SK-N-SH (cell line): ENCODE measurements around the gene DOCK10. TPM values are rescaled to one million over a fixed set of nuclear protein-coding genes. Genes with fewer than 3 reads are reported as not detected.
A peak's percentile ranks its signal among the peaks of the same experiment; 100 is the strongest.

Source experiments
- CTCF ChIA-PET: fragments of 300-600, 350-600 bp; formaldehyde crosslinking; extraction: SDS; loops from one replicate; lab custom pipeline; 2021; lab: Yijun Ruan, JAX
- POLR2A ChIA-PET: fragments of 350-600 bp; sonication (Branson Sonifier 250); formaldehyde crosslinking; extraction: SDS; loops from one replicate; lab custom pipeline; 2020; ENCODE audit warnings: antibody characterized with exemption, inconsistent platforms; lab: Yijun Ruan, JAX
- DNase-seq: peaks from one replicate; pipeline ENCODE4 v3.0.0; 2012
- H2AFZ ChIP-seq: fragments of 200-600 bp; sonication (generic); 2 replicates; pipeline ENCODE4 v1.8.1; 2016; ENCODE audit warnings: antibody characterized with exemption, mild to moderate bottlenecking, low read depth
- H3F3A ChIP-seq: fragments of 200-600 bp; sonication (generic); replicated peaks from 2 replicates; pipeline ENCODE3; 2016; ENCODE audit warnings: antibody characterized with exemption, mild to moderate bottlenecking; ENCODE audit not compliant: insufficient read depth
- H3K27ac ChIP-seq, 2 experiments: fragments of 200-500 bp in 1 of 2; fragments of 200-600 bp in 1 of 2; sonication (Bioruptor generic) in 1 of 2; sonication (generic), shearing (Covaris generic) in 1 of 2; 2 replicates each; pipeline versions ENCODE4 v1.5.1 to v1.6.1; 2014 to 2016; ENCODE audit warnings: low read depth in 2 of 2, inconsistent platforms in 1 of 2, low read length in 1 of 2, mild to moderate bottlenecking in 1 of 2, mixed read lengths in 1 of 2
- H3K27me3 ChIP-seq: fragments of 200-600 bp; sonication (generic), shearing (Covaris generic); 2 replicates; pipeline ENCODE4 v1.6.1; 2016; ENCODE audit warnings: mixed run types; ENCODE audit not compliant: insufficient read depth
- H3K36me3 ChIP-seq, 2 experiments: fragments of 200-500 bp in 1 of 2; fragments of 200-600 bp in 1 of 2; sonication (Bioruptor generic) in 1 of 2; sonication (generic) in 1 of 2; replicated peaks in 1 of 2; 2 replicates each; pipeline versions ENCODE3 to v1.5.1; 2014 to 2016; ENCODE audit warnings: low read length in 1 of 2, mild to moderate bottlenecking in 1 of 2; ENCODE audit not compliant: insufficient read depth in 2 of 2, control insufficient read depth in 1 of 2
- H3K4me1 ChIP-seq, 2 experiments: fragments of 200-500 bp in 1 of 2; fragments of 200-600 bp in 1 of 2; sonication (Bioruptor generic) in 1 of 2; sonication (generic), shearing (Covaris generic) in 1 of 2; 2 replicates each; pipeline versions ENCODE4 v1.5.1 to v1.6.1; 2014 to 2016; ENCODE audit warnings: low read depth in 1 of 2, low read length in 1 of 2, mixed run types in 1 of 2; ENCODE audit not compliant: insufficient read depth in 2 of 2, control insufficient read depth in 1 of 2
- H3K4me2 ChIP-seq: fragments of 200-600 bp; sonication (generic), shearing (Covaris generic); 2 replicates; pipeline ENCODE4 v1.6.1; 2017; ENCODE audit warnings: mixed run types
- H3K4me3 ChIP-seq, 2 experiments: fragments of 200-500 bp in 1 of 2; fragments of 200-600 bp in 1 of 2; sonication (Bioruptor generic) in 1 of 2; sonication (generic), shearing (Covaris generic) in 1 of 2; 2 replicates each; pipeline versions ENCODE4 v1.5.1 to v1.8.1; 2014 to 2016; ENCODE audit warnings: low read depth in 2 of 2, inconsistent platforms in 1 of 2, low read length in 1 of 2, mild to moderate bottlenecking in 1 of 2, mixed read lengths in 1 of 2, moderate library complexity in 1 of 2
- H3K79me2 ChIP-seq: fragments of 200-600 bp; sonication (generic); 2 replicates; pipeline ENCODE4 v1.8.1; 2017; ENCODE audit warnings: mild to moderate bottlenecking; ENCODE audit not compliant: insufficient read depth
- H3K9ac ChIP-seq: fragments of 200-600 bp; sonication (generic); 2 replicates; pipeline ENCODE4 v1.6.1; 2017; ENCODE audit warnings: mixed run types
- H3K9me2 ChIP-seq: fragments of 200-600 bp; sonication (generic); 2 replicates; pipeline ENCODE4 v1.6.1; 2017; ENCODE audit warnings: mixed run types
- H3K9me3 ChIP-seq: fragments of 200-600 bp; sonication (generic); 2 replicates; pipeline ENCODE4 v1.6.1; 2017; ENCODE audit warnings: mixed run types, mild to moderate bottlenecking, moderate library complexity
- H4K20me1 ChIP-seq: fragments of 200-600 bp; sonication (generic); 2 replicates; pipeline ENCODE4 v1.6.1; 2017; ENCODE audit warnings: mild to moderate bottlenecking, mixed run types; ENCODE audit not compliant: insufficient read depth
- CHD2 ChIP-seq: fragments of 150-350 bp; IDR thresholded peaks from 2 replicates; pipeline ENCODE4 v1.6.1; 2018; ENCODE audit warnings: low read length; ENCODE audit not compliant: partially characterized antibody
- ELF1 ChIP-seq: IDR thresholded peaks from 2 replicates; pipeline ENCODE4 v1.4.0; 2012
- FOSL2 ChIP-seq: IDR thresholded peaks from 2 replicates; pipeline ENCODE4 v1.4.0; 2012; ENCODE audit warnings: low read depth, mild to moderate bottlenecking, moderate library complexity, borderline replicate concordance
- FOXM1 ChIP-seq: IDR thresholded peaks from 2 replicates; pipeline ENCODE4 v1.4.0; 2012; ENCODE audit warnings: low read depth, mild to moderate bottlenecking
- GABPA ChIP-seq: IDR thresholded peaks from 2 replicates; pipeline ENCODE4 v1.4.0; 2012; ENCODE audit warnings: low read depth, mild to moderate bottlenecking
- GATA2 ChIP-seq: sonication (generic); formaldehyde crosslinking; IDR thresholded peaks from 2 replicates; pipeline ENCODE4 v1.5.0; 2020; ENCODE audit warnings: mild to moderate bottlenecking, missing genetic modification reagents
- JUND ChIP-seq: IDR thresholded peaks from 2 replicates; pipeline ENCODE4 v1.4.0; 2012
- MEF2A ChIP-seq: IDR thresholded peaks from 2 replicates; pipeline ENCODE4 v1.4.0; 2012; ENCODE audit warnings: low read depth, borderline replicate concordance
- NFIC ChIP-seq: IDR thresholded peaks from 2 replicates; pipeline ENCODE4 v1.4.0; 2012; ENCODE audit warnings: borderline replicate concordance
- RAD21 ChIP-seq: IDR thresholded peaks from 2 replicates; pipeline ENCODE4 v1.6.1; 2012; ENCODE audit warnings: mild to moderate bottlenecking, low read length
- RCOR1 ChIP-seq: fragments of 150-350 bp; IDR thresholded peaks from 2 replicates; pipeline ENCODE4 v1.6.1; 2017; ENCODE audit warnings: antibody characterized with exemption, low read length
- RXRA ChIP-seq: IDR thresholded peaks from 2 replicates; pipeline ENCODE4 v1.4.0; 2012; ENCODE audit warnings: low read depth, mild to moderate bottlenecking, borderline replicate concordance
- SIN3A ChIP-seq: IDR thresholded peaks from 2 replicates; pipeline ENCODE4 v1.6.1; 2012; ENCODE audit warnings: low read depth, mild to moderate bottlenecking, low read length, moderate library complexity, borderline replicate concordance
- SMC3 ChIP-seq: IDR thresholded peaks from 2 replicates; pipeline ENCODE4 v1.6.1; 2012; ENCODE audit warnings: low read depth, low read length, improper control_type of control experiment
- TAF1 ChIP-seq: IDR thresholded peaks from 2 replicates; pipeline ENCODE4 v1.6.1; 2012; ENCODE audit warnings: low read depth, mild to moderate bottlenecking, low read length, moderate library complexity, borderline replicate concordance
- TCF12 ChIP-seq: IDR thresholded peaks from 2 replicates; pipeline ENCODE4 v1.4.0; 2012
- TEAD4 ChIP-seq: IDR thresholded peaks from 2 replicates; pipeline ENCODE4 v1.4.0; 2012; ENCODE audit warnings: mild to moderate bottlenecking, borderline replicate concordance; ENCODE audit not compliant: insufficient read depth
- YY1 ChIP-seq: IDR thresholded peaks from 2 replicates; pipeline ENCODE4 v1.4.0; 2012; ENCODE audit warnings: low read depth, mild to moderate bottlenecking
- whole genome bisulfite sequencing: methylation state at CpG from one replicate; pipeline ENCODE4 v1.1.6; 2017; ENCODE audit warnings: low lambda C conversion rate; 5-methylcytosine and 5-hydroxymethylcytosine counted together
- polyA plus RNA-seq, 3 experiments: library from polyadenylated mRNA; depleted of rRNA; stranded (reverse); fragments of >200 nt; gene quantifications; 2 replicates each; pipeline ENCODE4 v1.2.3, GENCODE V29; 2012
- TF ChIP-seq, protein P1 (sequence below): IDR thresholded peaks from 2 replicates; pipeline ENCODE4 v1.4.0; 2012; ENCODE audit warnings: low read depth, borderline replicate concordance
- TF ChIP-seq, protein P2 (sequence below): fragments of 150-350 bp; IDR thresholded peaks from 2 replicates; pipeline ENCODE4 v1.6.1; 2016; ENCODE audit warnings: mild to moderate bottlenecking, low read depth, low read length
- TF ChIP-seq, protein P3 (sequence below): IDR thresholded peaks from 2 replicates; pipeline ENCODE4; 2012
- TF ChIP-seq, protein P4 (sequence below): fragments of 200-600 bp; sonication (generic); IDR thresholded peaks from 2 replicates; pipeline ENCODE4 v1.6.1; 2017; ENCODE audit warnings: antibody characterized with exemption, mild to moderate bottlenecking, moderate library complexity

DOCK10 gene
- polyA plus RNA-seq, 1 of the 3 experiments (the other 2 are of a cell fraction): 24.1 TPM

DNA sequence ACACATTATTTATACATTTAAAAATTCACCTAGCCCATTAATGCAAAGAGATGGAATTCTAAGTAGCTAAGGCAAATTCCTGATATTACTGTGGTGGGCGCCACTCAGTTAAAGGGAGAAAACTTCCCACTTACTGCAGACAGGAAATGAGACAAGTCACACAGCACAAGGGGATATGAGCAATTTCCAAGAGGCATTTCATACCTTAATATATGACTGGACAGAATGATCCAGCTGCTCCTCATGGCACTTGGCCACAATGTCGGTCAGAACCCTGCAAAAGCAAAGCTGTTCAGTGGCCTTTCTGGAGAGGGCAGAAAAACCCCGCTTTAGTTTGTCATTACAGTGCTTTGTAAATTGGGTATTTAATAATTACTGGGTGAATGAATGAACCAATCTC is 204.7 kb downstream of the DOCK10 start (continued):
- TF ChIP-seq GATA2 (CRISPR knock-in tag) (no peak), SIN3A (no peak), RXRA (peak; percentile 18; the same call in 1 of the 2 replicates), FOXM1 (0 out of 2 replicates have a peak, but pooled peaks have one; percentile 49), GABPA (no peak), YY1 (no peak), ELF1 (no peak), RAD21 (no peak)
- TF ChIP-seq, protein P1, sequence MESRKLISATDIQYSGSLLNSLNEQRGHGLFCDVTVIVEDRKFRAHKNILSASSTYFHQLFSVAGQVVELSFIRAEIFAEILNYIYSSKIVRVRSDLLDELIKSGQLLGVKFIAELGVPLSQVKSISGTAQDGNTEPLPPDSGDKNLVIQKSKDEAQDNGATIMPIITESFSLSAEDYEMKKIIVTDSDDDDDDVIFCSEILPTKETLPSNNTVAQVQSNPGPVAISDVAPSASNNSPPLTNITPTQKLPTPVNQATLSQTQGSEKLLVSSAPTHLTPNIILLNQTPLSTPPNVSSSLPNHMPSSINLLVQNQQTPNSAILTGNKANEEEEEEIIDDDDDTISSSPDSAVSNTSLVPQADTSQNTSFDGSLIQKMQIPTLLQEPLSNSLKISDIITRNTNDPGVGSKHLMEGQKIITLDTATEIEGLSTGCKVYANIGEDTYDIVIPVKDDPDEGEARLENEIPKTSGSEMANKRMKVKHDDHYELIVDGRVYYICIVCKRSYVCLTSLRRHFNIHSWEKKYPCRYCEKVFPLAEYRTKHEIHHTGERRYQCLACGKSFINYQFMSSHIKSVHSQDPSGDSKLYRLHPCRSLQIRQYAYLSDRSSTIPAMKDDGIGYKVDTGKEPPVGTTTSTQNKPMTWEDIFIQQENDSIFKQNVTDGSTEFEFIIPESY: peak; percentile 41; the same call in 1 of the 2 replicates

DNA sequence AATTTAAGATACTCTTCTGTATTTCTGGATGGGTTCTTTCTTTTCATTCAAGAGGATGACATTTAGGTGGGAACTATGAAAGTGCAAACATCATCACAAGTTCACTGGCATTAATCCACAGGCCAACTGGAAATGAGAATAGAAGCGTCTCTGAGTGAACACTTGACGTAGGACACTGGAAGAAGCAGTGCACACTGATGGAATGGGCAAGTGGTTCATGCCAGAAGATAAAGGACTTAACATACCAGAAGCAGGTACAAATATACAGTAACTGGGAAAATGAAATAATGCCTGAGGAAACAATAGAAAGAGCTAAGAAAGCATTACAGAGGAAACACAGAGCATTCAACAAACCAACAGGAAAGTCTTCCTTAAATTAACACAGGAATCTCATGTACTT is 205.2 kb downstream of the DOCK10 start:
- ChIA-PET POLR2A (no interaction called here), CTCF (no interaction called here)
- no peaks in the 10 kb centered on the region for H3K9me2 ChIP-seq
- no peak for TF ChIP-seq TAF1
- H3K27ac ChIP-seq: peak overlapping the region; percentile 16 to 63; a peak in 3 of 4 replicates
- no peaks in the 10 kb centered on the region for H3K79me2 ChIP-seq
- H4K20me1 ChIP-seq: no peaks in the 10 kb centered on the region
- H3K4me3 ChIP-seq: no peak overlapping the region
- peaks cover 2 to 18% of the 10 kb centered on the region in 2 experiments; a peak in 3 of 4 replicates for H3K4me1 ChIP-seq
- H3F3A ChIP-seq: peaks cover 37% of the 10 kb centered on the region
- no peak for DNase-seq
- no peak overlapping the region for H3K4me2 ChIP-seq
- no peak overlapping the region for H2AFZ ChIP-seq
- H3K36me3 ChIP-seq: peaks cover 7 to 61% of the 10 kb centered on the region in 2 experiments
- no peak overlapping the region for H3K9ac ChIP-seq
- WGBS: 92% methylated on average over 2 of the region's 2 CpGs
- no peaks in the 10 kb centered on the region for H3K9me3 ChIP-seq
- no peaks in the 10 kb centered on the region for H3K27me3 ChIP-seq

DNA sequence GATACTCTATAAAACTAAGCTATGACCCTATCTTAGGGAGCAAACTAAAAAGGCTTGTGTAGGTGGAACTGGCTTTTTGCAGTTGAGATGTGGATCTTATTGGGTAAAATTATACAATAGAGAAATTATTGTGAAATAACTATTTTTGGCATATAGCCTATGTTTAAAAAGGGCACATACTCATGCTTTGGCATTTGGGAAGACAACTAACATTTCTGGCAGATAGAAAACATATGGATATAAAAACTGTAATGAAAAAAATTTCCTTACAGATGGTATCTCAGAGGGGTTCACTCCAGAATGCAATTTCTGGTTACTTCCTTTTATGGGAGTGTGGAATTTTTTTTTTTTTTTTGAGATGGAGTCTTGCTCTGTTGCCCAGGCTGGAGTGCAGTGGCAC is 206.0 kb downstream of the DOCK10 start:
- Histone ChIP-seq H3F3A (peaks cover 37% of the 10 kb centered on the region), H3K79me2 (no peaks in the 10 kb centered on the region), H3K9ac (no peak overlapping the region), H3K4me1 (peaks cover 8 to 18% of the 10 kb centered on the region in 2 experiments; a peak in 3 of 4 replicates), H4K20me1 (no peaks in the 10 kb centered on the region), H3K36me3 (peaks cover 0 to 61% of the 10 kb centered on the region in 2 experiments), H3K27ac (peak overlapping the region; percentile 45 to 63; a peak in 2 of 4 replicates), H2AFZ (no peak overlapping the region), H3K9me2 (no peaks in the 10 kb centered on the region), H3K4me2 (no peak overlapping the region), H3K27me3 (no peaks in the 10 kb centered on the region), H3K9me3 (no peaks in the 10 kb centered on the region), H3K4me3 (no peak overlapping the region)
- no peak for DNase-seq
- ChIA-PET POLR2A (no interaction called here), CTCF (interaction anchor here (0.7 to 1.3 kb wide), 4 partner anchors 9 to 691 kb away, joined by 3 to 4 read pairs (median 3); no protein-coding TSS in a partner anchor)
- TF ChIP-seq RAD21 (no peak), RXRA (0 out of 2 replicates have a peak, but pooled peaks have one; percentile 29), JUND (peak; percentile 47), NFIC (peak; percentile 79), SMC3 (no peak), ELF1 (no peak), CHD2 (no peak), RCOR1 (no peak), FOSL2 (peak; percentile 27; the same call in 1 of the 2 replicates), TCF12 (peak; percentile 92), MEF2A (peak; percentile 76; the same call in 1 of the 2 replicates), TEAD4 (0 out of 2 replicates have a peak, but pooled peaks have one; percentile 48)
- TF ChIP-seq, protein P2, sequence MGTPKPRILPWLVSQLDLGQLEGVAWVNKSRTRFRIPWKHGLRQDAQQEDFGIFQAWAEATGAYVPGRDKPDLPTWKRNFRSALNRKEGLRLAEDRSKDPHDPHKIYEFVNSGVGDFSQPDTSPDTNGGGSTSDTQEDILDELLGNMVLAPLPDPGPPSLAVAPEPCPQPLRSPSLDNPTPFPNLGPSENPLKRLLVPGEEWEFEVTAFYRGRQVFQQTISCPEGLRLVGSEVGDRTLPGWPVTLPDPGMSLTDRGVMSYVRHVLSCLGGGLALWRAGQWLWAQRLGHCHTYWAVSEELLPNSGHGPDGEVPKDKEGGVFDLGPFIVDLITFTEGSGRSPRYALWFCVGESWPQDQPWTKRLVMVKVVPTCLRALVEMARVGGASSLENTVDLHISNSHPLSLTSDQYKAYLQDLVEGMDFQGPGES: no peak
- TF ChIP-seq, protein P3, sequence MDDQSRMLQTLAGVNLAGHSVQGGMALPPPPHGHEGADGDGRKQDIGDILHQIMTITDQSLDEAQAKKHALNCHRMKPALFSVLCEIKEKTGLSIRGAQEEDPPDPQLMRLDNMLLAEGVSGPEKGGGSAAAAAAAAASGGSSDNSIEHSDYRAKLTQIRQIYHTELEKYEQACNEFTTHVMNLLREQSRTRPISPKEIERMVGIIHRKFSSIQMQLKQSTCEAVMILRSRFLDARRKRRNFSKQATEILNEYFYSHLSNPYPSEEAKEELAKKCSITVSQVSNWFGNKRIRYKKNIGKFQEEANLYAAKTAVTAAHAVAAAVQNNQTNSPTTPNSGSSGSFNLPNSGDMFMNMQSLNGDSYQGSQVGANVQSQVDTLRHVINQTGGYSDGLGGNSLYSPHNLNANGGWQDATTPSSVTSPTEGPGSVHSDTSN: peak; percentile 57; the same call in 1 of the 2 replicates
- TF ChIP-seq, protein P4, sequence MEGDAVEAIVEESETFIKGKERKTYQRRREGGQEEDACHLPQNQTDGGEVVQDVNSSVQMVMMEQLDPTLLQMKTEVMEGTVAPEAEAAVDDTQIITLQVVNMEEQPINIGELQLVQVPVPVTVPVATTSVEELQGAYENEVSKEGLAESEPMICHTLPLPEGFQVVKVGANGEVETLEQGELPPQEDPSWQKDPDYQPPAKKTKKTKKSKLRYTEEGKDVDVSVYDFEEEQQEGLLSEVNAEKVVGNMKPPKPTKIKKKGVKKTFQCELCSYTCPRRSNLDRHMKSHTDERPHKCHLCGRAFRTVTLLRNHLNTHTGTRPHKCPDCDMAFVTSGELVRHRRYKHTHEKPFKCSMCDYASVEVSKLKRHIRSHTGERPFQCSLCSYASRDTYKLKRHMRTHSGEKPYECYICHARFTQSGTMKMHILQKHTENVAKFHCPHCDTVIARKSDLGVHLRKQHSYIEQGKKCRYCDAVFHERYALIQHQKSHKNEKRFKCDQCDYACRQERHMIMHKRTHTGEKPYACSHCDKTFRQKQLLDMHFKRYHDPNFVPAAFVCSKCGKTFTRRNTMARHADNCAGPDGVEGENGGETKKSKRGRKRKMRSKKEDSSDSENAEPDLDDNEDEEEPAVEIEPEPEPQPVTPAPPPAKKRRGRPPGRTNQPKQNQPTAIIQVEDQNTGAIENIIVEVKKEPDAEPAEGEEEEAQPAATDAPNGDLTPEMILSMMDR: no peak
